Mucosa of descending colon (tissue), 3 donors: ENCODE measurements around the gene LMX1B. TPM values are rescaled to one million over a fixed set of nuclear protein-coding genes. Genes with fewer than 3 reads are reported as not detected.

ENCODE experiments used
- ATAC-seq: fragments of 200-7000 bp; cut with Tn5 transposase; one replicate; pipeline ENCODE4 v1.9.1; 2020; ENCODE audit warnings: mild to moderate bottlenecking, moderate library complexity
- DNase-seq, 3 donors: peaks; one replicate each; pipeline ENCODE4 v3.0.0-alpha.2; 2020
- H3K36me3 ChIP-seq: fragments of 200-600 bp; one replicate; pipeline ENCODE4 v1.8.0; 2021; ENCODE audit warnings: low read depth, mild to moderate bottlenecking
- H3K4me1 ChIP-seq: fragments of 200-600 bp; one replicate; pipeline ENCODE4 v1.8.0; 2021; ENCODE audit warnings: low read depth, mild to moderate bottlenecking
- H3K4me3 ChIP-seq: fragments of 200-600 bp; one replicate; pipeline ENCODE4 v1.8.0; 2021; ENCODE audit warnings: mild to moderate bottlenecking
- H3K9me3 ChIP-seq: fragments of 200-600 bp; one replicate; pipeline ENCODE4 v1.8.0; 2021; ENCODE audit warnings: mild to moderate bottlenecking
- CTCF ChIP-seq: fragments of 200-600 bp; IDR thresholded peaks from one replicate; pipeline ENCODE4 v1.8.0; 2022; ENCODE audit warnings: antibody characterized with exemption, mild to moderate bottlenecking
- intact Hi-C, 2 donors: fragments of 100-400 bp; cut with DNase I in 1 of 2; cut with micrococcal nuclease in 1 of 2; formaldehyde crosslinking; loops; one replicate each; pipeline versions ENCODE4 v1.11.0 to v1.11.1; 2022; cut with DNase I, micrococcal nuclease
- total RNA-seq, 3 donors: library from RNA; stranded (reverse); fragmentation: NEBNext Ultra II Directional in 2 of 3; extraction: Animal tissue kit (Norgen Biotek cat#: 25700) in 2 of 3; gene quantifications; one replicate each; pipeline versions ENCODE4 v1.2.1 to v1.2.4, GENCODE V29; 2021 to 2023
- donor health status: DM: no; HTN: no; CAD: no; lungs with moderate emphysema.
- donor health status: DM: no; HTN: no; CAD: no.
- donor health status: DM: no; HTN: yes; CAD: no.

Gene LMX1B
- total RNA-seq, 3 donors from 2014 or later = 0.14 to 0.51 TPM; not detected in 1

- TF ChIP-seq CTCF = no peak
- intact Hi-C loops = no loop called here
- Histone ChIP-seq H3K9me3 (no peaks in the 10 kb centered on the region), H3K36me3 (no peaks in the 10 kb centered on the region), H3K4me3 (no peak overlapping the region), H3K4me1 (no peaks in the 10 kb centered on the region)
- DNase-seq = peak in 1 of 3 donors; percentile 9
- no peak for ATAC-seq
Observed at GRCh38 chr9:126701813-126702140, 88.0 kb downstream of the LMX1B start.

GRCh38 chr9:126702151-126703001, 88.6 kb downstream of the LMX1B start:
- intact Hi-C loops = no loop called here
- no peak overlapping the region for H3K4me3 ChIP-seq
- no peaks in the 10 kb centered on the region for H3K9me3 ChIP-seq
- peak; percentile 15 for TF ChIP-seq CTCF
- ATAC-seq = peak; percentile 27
- no peaks in the 10 kb centered on the region for H3K4me1 ChIP-seq
- DNase-seq = peak in 1 of 3 donors; percentile 36
- H3K36me3 ChIP-seq = no peaks in the 10 kb centered on the region

- intact Hi-C loops = no loop called here
- peak in 1 of 3 donors; percentile 9 for DNase-seq
- TF ChIP-seq CTCF = no peak
Observed at GRCh38 chr9:126703002-126703865, 89.5 kb downstream of the LMX1B start.

DNA sequence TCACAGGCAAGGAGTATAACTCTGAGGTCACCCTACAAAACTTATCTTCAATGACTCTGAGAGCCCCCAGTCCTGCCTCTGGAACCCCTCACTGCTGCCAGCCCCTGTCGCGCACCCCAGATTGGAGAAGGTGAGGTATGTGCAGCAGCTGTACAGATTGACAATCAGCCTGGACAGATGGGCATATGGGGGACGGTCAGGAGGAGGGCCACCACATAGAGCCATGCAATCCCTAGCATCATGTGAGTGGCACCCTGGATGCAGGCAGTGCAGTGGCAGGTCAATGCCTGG, 90.1 kb downstream of the LMX1B start:
- Histone ChIP-seq H3K4me1 (no peaks in the 10 kb centered on the region), H3K9me3 (no peaks in the 10 kb centered on the region), H3K36me3 (no peaks in the 10 kb centered on the region), H3K4me3 (no peak overlapping the region)
- intact Hi-C loops = loop anchor here in 1 of 2 donors (2.0 kb wide), 1 partner anchor 77 kb away; no protein-coding TSS in a partner anchor
- ATAC-seq = no peak
- DNase-seq = peak in 1 of 3 donors; percentile 3
- TF ChIP-seq CTCF = no peak

More at GRCh38 chr9:126703002-126703865, 89.5 kb downstream of the LMX1B start:
- no peak overlapping the region for H3K4me3 ChIP-seq
- H3K4me1 ChIP-seq = no peaks in the 10 kb centered on the region
- no peaks in the 10 kb centered on the region for H3K9me3 ChIP-seq
- no peaks in the 10 kb centered on the region for H3K36me3 ChIP-seq
- ATAC-seq = no peak

GRCh38 chr9:126704157-126704891, 90.6 kb downstream of the LMX1B start:
- no peak for TF ChIP-seq CTCF
- Histone ChIP-seq H3K9me3 (no peaks in the 10 kb centered on the region), H3K4me1 (no peaks in the 10 kb centered on the region), H3K4me3 (no peak overlapping the region), H3K36me3 (no peaks in the 10 kb centered on the region)
- intact Hi-C loops = loop anchor here in 1 of 2 donors (2.0 kb wide), 1 partner anchor 76 kb away; no protein-coding TSS in a partner anchor
- ATAC-seq (no peak), DNase-seq (peak in 1 of 3 donors; percentile 18)
